ENCODE measurements around the gene GRM7.

DNA sequence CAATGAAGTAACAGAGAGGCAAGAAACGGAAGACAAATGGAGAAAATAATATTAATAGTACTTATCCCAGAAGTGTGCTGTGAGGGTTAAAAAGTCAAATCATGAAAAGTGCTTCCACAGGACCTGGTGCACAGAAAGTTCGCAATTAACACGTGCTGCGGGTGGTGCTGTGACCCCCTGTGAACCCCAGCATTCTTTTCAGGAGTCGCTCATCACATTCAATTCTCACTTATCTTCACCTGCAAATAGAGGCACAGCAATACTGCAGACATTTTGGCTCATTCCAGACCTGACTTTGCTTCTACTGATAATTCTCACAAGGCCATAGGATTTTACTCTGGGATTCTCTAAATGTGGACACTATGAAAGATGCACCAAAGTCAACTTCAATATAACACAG is 584.4 kb downstream of the GRM7 start:
- TF ChIP-seq, protein P1, sequence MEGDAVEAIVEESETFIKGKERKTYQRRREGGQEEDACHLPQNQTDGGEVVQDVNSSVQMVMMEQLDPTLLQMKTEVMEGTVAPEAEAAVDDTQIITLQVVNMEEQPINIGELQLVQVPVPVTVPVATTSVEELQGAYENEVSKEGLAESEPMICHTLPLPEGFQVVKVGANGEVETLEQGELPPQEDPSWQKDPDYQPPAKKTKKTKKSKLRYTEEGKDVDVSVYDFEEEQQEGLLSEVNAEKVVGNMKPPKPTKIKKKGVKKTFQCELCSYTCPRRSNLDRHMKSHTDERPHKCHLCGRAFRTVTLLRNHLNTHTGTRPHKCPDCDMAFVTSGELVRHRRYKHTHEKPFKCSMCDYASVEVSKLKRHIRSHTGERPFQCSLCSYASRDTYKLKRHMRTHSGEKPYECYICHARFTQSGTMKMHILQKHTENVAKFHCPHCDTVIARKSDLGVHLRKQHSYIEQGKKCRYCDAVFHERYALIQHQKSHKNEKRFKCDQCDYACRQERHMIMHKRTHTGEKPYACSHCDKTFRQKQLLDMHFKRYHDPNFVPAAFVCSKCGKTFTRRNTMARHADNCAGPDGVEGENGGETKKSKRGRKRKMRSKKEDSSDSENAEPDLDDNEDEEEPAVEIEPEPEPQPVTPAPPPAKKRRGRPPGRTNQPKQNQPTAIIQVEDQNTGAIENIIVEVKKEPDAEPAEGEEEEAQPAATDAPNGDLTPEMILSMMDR (IDR thresholded peaks at IDR 0.05) = no peak
- TF ChIP-seq POLR2A (IDR thresholded peaks at IDR 0.05) = no peak
